Measurements from ENCODE around the gene NLGN3. TPM values are rescaled to one million over a fixed set of nuclear protein-coding genes. Genes with fewer than 3 reads are reported as not detected.

Gene NLGN3
- total RNA-seq, 6 experiments from 2014 or later = 0.12 to 0.25 (median 0.14) TPM; not detected in 1

DNA sequence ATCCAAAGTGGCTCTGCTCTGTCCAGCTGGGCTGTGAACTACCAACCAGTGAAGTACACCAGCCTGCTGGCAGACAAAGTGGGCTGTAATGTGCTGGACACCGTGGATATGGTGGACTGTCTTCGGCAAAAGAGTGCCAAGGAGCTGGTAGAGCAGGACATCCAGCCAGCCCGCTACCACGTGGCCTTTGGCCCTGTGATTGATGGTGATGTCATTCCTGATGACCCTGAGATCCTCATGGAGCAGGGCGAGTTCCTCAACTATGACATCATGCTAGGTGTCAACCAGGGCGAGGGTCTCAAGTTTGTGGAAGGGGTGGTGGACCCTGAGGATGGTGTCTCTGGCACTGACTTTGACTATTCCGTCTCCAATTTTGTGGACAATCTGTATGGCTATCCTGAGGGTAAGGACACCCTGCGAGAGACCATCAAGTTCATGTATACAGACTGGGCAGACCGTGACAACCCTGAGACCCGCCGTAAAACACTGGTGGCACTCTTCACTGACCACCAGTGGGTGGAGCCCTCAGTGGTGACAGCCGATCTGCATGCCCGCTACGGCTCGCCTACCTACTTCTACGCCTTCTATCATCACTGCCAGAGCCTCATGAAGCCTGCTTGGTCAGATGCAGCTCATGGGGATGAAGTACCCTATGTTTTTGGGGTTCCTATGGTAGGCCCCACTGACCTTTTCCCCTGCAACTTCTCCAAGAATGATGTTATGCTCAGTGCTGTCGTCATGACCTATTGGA is 22.6 kb downstream of the NLGN3 start:
- Histone ChIP-seq H3K9me3 (no peaks in the 10 kb centered on the region), H3K27me3 (no peaks in the 10 kb centered on the region), H3K36me3 (no peaks in the 10 kb centered on the region), H3K4me1 (no peaks in the 10 kb centered on the region), H3K27ac (no peak overlapping the region), H3K4me3 (no peak overlapping the region)
- WGBS (ENCODE audit: insufficient coverage, low coverage, low lambda C conversion rate, missing lambda C conversion rate) = 78% methylated on average over 7 of the region's 17 CpGs
- TF ChIP-seq POLR2A (IDR thresholded peaks at IDR 0.05) = no peak
- TF ChIP-seq, protein P1, sequence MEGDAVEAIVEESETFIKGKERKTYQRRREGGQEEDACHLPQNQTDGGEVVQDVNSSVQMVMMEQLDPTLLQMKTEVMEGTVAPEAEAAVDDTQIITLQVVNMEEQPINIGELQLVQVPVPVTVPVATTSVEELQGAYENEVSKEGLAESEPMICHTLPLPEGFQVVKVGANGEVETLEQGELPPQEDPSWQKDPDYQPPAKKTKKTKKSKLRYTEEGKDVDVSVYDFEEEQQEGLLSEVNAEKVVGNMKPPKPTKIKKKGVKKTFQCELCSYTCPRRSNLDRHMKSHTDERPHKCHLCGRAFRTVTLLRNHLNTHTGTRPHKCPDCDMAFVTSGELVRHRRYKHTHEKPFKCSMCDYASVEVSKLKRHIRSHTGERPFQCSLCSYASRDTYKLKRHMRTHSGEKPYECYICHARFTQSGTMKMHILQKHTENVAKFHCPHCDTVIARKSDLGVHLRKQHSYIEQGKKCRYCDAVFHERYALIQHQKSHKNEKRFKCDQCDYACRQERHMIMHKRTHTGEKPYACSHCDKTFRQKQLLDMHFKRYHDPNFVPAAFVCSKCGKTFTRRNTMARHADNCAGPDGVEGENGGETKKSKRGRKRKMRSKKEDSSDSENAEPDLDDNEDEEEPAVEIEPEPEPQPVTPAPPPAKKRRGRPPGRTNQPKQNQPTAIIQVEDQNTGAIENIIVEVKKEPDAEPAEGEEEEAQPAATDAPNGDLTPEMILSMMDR (IDR thresholded peaks at IDR 0.05) = no peak
- intact Hi-C loops (cut with DNase I) = no loop called here
- DNase-seq (no peak), ATAC-seq (no peak)

DNA sequence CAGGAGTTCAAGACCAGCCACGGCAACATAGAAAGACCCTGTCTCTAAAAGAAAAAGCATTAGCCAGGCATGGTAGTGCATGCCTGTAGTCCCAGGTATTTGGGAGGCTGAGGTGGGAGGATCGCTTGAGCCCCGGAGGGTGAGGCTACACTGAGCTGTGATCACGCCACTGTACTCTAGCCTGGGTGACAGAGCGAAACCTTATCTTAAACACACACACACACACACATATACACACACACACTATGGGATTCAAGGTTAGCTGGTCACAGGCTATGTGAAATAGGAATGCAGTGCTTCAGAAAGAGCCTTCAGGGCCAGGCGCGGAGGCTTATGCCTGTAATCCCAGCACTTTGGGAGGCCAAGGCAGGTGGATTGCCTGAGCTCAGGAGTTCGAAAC is 23.5 kb downstream of the NLGN3 start:
- Histone ChIP-seq H3K9me3 (no peaks in the 10 kb centered on the region), H3K27me3 (no peaks in the 10 kb centered on the region), H3K4me3 (no peak overlapping the region), H3K27ac (no peak overlapping the region), H3K36me3 (no peaks in the 10 kb centered on the region), H3K4me1 (no peaks in the 10 kb centered on the region)
- 85% methylated on average over 5 of the region's 8 CpGs for WGBS (ENCODE audit: insufficient coverage, low coverage, low lambda C conversion rate, missing lambda C conversion rate)
- intact Hi-C loops (cut with DNase I) = no loop called here
- DNase-seq (no peak), ATAC-seq (no peak)
- TF ChIP-seq, protein P1 (IDR thresholded peaks at IDR 0.05) = no peak
- no peak for TF ChIP-seq POLR2A (IDR thresholded peaks at IDR 0.05)

DNA sequence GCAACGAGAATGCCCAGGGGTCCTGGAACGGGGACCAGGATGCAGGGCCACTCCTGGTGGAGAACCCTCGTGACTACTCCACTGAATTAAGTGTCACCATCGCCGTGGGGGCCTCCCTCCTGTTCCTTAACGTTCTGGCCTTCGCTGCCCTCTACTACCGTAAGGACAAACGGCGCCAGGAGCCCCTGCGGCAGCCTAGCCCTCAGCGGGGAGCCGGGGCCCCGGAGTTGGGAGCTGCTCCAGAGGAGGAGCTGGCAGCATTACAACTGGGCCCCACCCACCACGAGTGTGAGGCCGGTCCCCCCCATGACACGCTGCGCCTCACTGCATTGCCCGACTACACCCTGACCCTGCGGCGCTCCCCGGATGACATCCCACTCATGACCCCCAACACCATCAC is 24.9 kb downstream of the NLGN3 start:
- no peak overlapping the region for H3K4me3 ChIP-seq
- H3K9me3 ChIP-seq = no peaks in the 10 kb centered on the region
- intact Hi-C loops (cut with DNase I) = no loop called here
- TF ChIP-seq, protein P1 (IDR thresholded peaks at IDR 0.05) = no peak
- TF ChIP-seq POLR2A (IDR thresholded peaks at IDR 0.05) = no peak
- ATAC-seq (peak in 1 of 4 donors; percentile 25), DNase-seq (no peak)
- H3K36me3 ChIP-seq = no peaks in the 10 kb centered on the region
- 59% methylated on average over 2 of the region's 22 CpGs for WGBS (ENCODE audit: insufficient coverage, low coverage, low lambda C conversion rate, missing lambda C conversion rate)
- no peaks in the 10 kb centered on the region for H3K27me3 ChIP-seq
- no peak overlapping the region for H3K27ac ChIP-seq
- H3K4me1 ChIP-seq = no peaks in the 10 kb centered on the region

DNA sequence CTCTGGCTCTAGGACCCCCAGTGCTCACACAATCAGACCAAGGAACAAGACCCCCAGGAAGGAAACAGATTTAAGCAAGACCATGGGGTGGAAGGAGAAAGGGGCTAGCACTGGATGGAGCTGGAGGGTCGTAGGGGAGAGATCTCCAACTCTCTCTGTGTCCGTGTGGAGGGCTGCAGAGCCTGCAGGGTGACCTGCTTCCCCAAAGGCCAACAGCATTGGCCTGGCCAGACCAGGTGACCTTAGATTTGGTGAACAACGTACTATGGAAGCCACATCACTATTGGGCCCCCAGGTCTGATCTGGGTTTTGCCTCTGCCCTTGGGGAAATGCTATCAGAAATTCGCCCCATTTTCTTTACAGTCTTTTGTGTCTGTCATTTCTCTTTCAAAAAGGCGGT is 26.0 kb downstream of the NLGN3 start:
- Histone ChIP-seq H3K36me3 (no peaks in the 10 kb centered on the region), H3K9me3 (no peaks in the 10 kb centered on the region), H3K4me1 (no peaks in the 10 kb centered on the region), H3K4me3 (no peak overlapping the region), H3K27me3 (no peaks in the 10 kb centered on the region), H3K27ac (no peak overlapping the region)
- 56% methylated on average over 4 of the region's 5 CpGs for WGBS (ENCODE audit: insufficient coverage, low coverage, low lambda C conversion rate, missing lambda C conversion rate)
- no peak for ATAC-seq
- no peak for DNase-seq
- TF ChIP-seq, protein P1 (IDR thresholded peaks at IDR 0.05) = no peak
- TF ChIP-seq POLR2A (IDR thresholded peaks at IDR 0.05) = no peak
- intact Hi-C loops (cut with DNase I) = loop anchor here in 1 of 2 donors (10.0 kb wide), 1 partner anchor 196 kb away; no protein-coding TSS in a partner anchor
